Measurements from ENCODE around the gene CDC42BPB.

DNA sequence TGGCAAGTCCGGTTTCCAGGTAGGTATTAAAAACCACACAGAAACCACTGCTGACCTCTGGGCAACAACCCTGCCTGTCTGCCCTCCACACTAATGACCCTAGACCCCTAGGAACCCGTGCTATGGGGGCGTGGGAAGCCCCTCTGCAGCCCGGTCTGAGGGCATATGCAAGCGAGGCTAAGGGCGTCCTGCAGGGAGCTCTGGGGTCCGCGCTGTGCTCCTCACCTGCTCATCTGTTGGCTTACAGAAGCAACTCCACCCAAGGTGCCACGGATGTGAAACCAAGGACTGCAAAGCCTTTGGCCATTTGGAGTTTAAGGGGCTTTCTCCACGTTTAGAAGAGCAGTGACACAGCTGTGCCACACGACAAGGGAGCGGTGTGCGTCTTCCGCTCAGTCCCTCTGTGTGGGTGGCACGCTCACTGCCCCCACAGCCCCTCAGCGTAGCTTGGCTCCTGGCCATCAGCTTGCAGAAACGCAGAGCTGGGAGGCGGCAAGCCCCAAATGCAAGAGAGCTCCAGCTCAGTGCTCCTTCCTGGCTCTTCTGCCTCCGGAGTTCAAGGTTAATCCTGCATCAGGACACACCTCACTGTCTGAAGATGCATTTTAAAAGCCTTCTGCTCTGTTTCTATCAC is 116.5 kb downstream of the CDC42BPB start:
- TF ChIP-seq, protein P1, sequence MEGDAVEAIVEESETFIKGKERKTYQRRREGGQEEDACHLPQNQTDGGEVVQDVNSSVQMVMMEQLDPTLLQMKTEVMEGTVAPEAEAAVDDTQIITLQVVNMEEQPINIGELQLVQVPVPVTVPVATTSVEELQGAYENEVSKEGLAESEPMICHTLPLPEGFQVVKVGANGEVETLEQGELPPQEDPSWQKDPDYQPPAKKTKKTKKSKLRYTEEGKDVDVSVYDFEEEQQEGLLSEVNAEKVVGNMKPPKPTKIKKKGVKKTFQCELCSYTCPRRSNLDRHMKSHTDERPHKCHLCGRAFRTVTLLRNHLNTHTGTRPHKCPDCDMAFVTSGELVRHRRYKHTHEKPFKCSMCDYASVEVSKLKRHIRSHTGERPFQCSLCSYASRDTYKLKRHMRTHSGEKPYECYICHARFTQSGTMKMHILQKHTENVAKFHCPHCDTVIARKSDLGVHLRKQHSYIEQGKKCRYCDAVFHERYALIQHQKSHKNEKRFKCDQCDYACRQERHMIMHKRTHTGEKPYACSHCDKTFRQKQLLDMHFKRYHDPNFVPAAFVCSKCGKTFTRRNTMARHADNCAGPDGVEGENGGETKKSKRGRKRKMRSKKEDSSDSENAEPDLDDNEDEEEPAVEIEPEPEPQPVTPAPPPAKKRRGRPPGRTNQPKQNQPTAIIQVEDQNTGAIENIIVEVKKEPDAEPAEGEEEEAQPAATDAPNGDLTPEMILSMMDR (IDR thresholded peaks at IDR 0.05): no peak
- no peak for TF ChIP-seq POLR2A (IDR thresholded peaks at IDR 0.05)
